HCT116 (cell line): Measurements from ENCODE around the gene CABLES1.

Experiments
- POLR2A ChIP-seq: IDR thresholded peaks from 2 replicates; pipeline ENCODE4 v1.7.0; 2011; ENCODE audit warnings: borderline replicate concordance; ENCODE audit not compliant: insufficient read depth, insufficient read length; ENCODE audit errors: extremely low read depth
- ZFX ChIP-seq: fragments of 450-650 bp; IDR thresholded peaks from 2 replicates; pipeline ENCODE4 v1.6.1; 2017
- TF ChIP-seq, protein P1 (sequence below): IDR thresholded peaks from 2 replicates; pipeline ENCODE4 v1.6.1; 2012
- TF ChIP-seq, protein P2 (sequence below): IDR thresholded peaks from 2 replicates; pipeline ENCODE4 v1.6.1; 2011; ENCODE audit warnings: mild to moderate bottlenecking, low read length, moderate library complexity; ENCODE audit not compliant: insufficient replicate concordance; ENCODE audit errors: extremely low read depth
- TF ChIP-seq, protein P3 (sequence below), 3 experiments: fragments of 200-600 bp in 1 of 3; sonication (generic) in 1 of 3; IDR thresholded peaks in 2 of 3; conservative IDR thresholded peaks in 1 of 3; 2 replicates each; pipeline ENCODE4 v1.5.1; 2012 to 2017; ENCODE audit warnings: low read depth in 2 of 3, low read length in 2 of 3, antibody characterized with exemption in 1 of 3, borderline replicate concordance in 1 of 3, control low read depth in 1 of 3, mild to moderate bottlenecking in 1 of 3, mixed read lengths in 1 of 3, mixed run types in 1 of 3, moderate library complexity in 1 of 3; ENCODE audit not compliant: insufficient read depth in 1 of 3

GRCh38 chr18:23144640-23145039, 9.4 kb downstream of the CABLES1 start:
- TF ChIP-seq, protein P1, sequence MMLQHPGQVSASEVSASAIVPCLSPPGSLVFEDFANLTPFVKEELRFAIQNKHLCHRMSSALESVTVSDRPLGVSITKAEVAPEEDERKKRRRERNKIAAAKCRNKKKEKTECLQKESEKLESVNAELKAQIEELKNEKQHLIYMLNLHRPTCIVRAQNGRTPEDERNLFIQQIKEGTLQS, result no peak
- TF ChIP-seq, protein P2, sequence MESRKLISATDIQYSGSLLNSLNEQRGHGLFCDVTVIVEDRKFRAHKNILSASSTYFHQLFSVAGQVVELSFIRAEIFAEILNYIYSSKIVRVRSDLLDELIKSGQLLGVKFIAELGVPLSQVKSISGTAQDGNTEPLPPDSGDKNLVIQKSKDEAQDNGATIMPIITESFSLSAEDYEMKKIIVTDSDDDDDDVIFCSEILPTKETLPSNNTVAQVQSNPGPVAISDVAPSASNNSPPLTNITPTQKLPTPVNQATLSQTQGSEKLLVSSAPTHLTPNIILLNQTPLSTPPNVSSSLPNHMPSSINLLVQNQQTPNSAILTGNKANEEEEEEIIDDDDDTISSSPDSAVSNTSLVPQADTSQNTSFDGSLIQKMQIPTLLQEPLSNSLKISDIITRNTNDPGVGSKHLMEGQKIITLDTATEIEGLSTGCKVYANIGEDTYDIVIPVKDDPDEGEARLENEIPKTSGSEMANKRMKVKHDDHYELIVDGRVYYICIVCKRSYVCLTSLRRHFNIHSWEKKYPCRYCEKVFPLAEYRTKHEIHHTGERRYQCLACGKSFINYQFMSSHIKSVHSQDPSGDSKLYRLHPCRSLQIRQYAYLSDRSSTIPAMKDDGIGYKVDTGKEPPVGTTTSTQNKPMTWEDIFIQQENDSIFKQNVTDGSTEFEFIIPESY, result no peak
- TF ChIP-seq, protein P3, sequence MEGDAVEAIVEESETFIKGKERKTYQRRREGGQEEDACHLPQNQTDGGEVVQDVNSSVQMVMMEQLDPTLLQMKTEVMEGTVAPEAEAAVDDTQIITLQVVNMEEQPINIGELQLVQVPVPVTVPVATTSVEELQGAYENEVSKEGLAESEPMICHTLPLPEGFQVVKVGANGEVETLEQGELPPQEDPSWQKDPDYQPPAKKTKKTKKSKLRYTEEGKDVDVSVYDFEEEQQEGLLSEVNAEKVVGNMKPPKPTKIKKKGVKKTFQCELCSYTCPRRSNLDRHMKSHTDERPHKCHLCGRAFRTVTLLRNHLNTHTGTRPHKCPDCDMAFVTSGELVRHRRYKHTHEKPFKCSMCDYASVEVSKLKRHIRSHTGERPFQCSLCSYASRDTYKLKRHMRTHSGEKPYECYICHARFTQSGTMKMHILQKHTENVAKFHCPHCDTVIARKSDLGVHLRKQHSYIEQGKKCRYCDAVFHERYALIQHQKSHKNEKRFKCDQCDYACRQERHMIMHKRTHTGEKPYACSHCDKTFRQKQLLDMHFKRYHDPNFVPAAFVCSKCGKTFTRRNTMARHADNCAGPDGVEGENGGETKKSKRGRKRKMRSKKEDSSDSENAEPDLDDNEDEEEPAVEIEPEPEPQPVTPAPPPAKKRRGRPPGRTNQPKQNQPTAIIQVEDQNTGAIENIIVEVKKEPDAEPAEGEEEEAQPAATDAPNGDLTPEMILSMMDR (IDR thresholded peaks at IDR 0.05 in 2 of 3, conservative IDR thresholded peaks at IDR 0.05 in 1 of 3; ENCODE audit: borderline replicate concordance in 1 of 3, insufficient read depth in 1 of 3, low read depth in 2 of 3, low read length in 2 of 3), result no peak
- TF ChIP-seq ZFX (no peak), POLR2A (no peak)
